Activated T-helper 17 cell treated with anti-CD3 and anti-CD28 coated beads, Interleukin-2, amount 50 U/mL, for 72 hours (primary cell): Measurements from ENCODE around the gene TEX14. TPM values are rescaled to one million over a fixed set of nuclear protein-coding genes. Genes with fewer than 3 reads are reported as not detected.
"Not testable (repeated sequence)": the region's sequence is repeated elsewhere in the genome, so short reads cannot be mapped to it uniquely, and the experiment has no call there.

Experiments
- ATAC-seq: fragments of 150-1000 bp; cut with Tn5 transposase; replicated peaks from 2 replicates; pipeline ENCODE4 v1.10.0; 2021; ENCODE audit warnings: mild to moderate bottlenecking, moderate library complexity
- H3K27ac Mint-ChIP-seq: one replicate; pipeline ENCODE4 v1.8.0; 2022; ENCODE audit warnings: mixed read lengths
- H3K27me3 Mint-ChIP-seq: one replicate; pipeline ENCODE4 v1.8.0; 2022; ENCODE audit warnings: mixed read lengths
- H3K36me3 Mint-ChIP-seq: one replicate; pipeline ENCODE4 v1.8.0; 2022; ENCODE audit warnings: low read depth, mild to moderate bottlenecking, mixed read lengths
- H3K4me1 Mint-ChIP-seq: one replicate; pipeline ENCODE4 v1.8.0; 2022; ENCODE audit warnings: mixed read lengths
- H3K4me3 Mint-ChIP-seq: one replicate; pipeline ENCODE4 v1.8.0; 2022; ENCODE audit warnings: mild to moderate bottlenecking, mixed read lengths
- H3K9me3 Mint-ChIP-seq: one replicate; pipeline ENCODE4 v1.8.0; 2022; ENCODE audit warnings: mixed read lengths
- total RNA-seq, 2 donors: library from RNA; stranded (reverse); gene quantifications; one replicate each; pipeline ENCODE4 v1.2.3, GENCODE V29; 2022

TEX14 gene
- total RNA-seq, 2 donors from 2014 or later, result 0.30 to 0.32 TPM

- no peak overlapping the region for H3K4me3 Mint-ChIP-seq
- H3K27me3 Mint-ChIP-seq, result no peaks in the 10 kb centered on the region
- no peak for ATAC-seq
- H3K27ac Mint-ChIP-seq, result no peak overlapping the region
- no peaks in the 10 kb centered on the region for H3K36me3 Mint-ChIP-seq
- H3K9me3 Mint-ChIP-seq, result no peaks in the 10 kb centered on the region
- H3K4me1 Mint-ChIP-seq, result no peaks in the 10 kb centered on the region
Observed at GRCh38 chr17:58583486-58583885, 108.4 kb downstream of the TEX14 start.

- not testable (repeated sequence) for H3K4me3 Mint-ChIP-seq, ATAC-seq, H3K9me3 Mint-ChIP-seq, H3K27ac Mint-ChIP-seq, H3K27me3 Mint-ChIP-seq, H3K4me1 Mint-ChIP-seq, H3K36me3 Mint-ChIP-seq
Observed at GRCh38 chr17:58582718-58583117, 109.1 kb downstream of the TEX14 start.

GRCh38 chr17:58580671-58581070 lies 111.2 kb downstream of the TEX14 start:
- Mint-ChIP-seq H3K27me3 (no peaks in the 10 kb centered on the region), H3K4me3 (no peak overlapping the region), H3K27ac (no peak overlapping the region), H3K36me3 (no peaks in the 10 kb centered on the region), H3K4me1 (no peaks in the 10 kb centered on the region), H3K9me3 (no peaks in the 10 kb centered on the region)
- ATAC-seq, result no peak

- Mint-ChIP-seq H3K36me3 (no peaks in the 10 kb centered on the region), H3K4me3 (no peak overlapping the region)
- peak; percentile 34 for ATAC-seq
Observed at GRCh38 chr17:58577696-58578095, 114.1 kb downstream of the TEX14 start.

GRCh38 chr17:58576679-58577367 lies 115.0 kb downstream of the TEX14 start:
- no peaks in the 10 kb centered on the region for H3K27me3 Mint-ChIP-seq
- no peak overlapping the region for H3K4me3 Mint-ChIP-seq
- no peaks in the 10 kb centered on the region for H3K9me3 Mint-ChIP-seq
- no peak overlapping the region for H3K27ac Mint-ChIP-seq
- H3K36me3 Mint-ChIP-seq, result no peaks in the 10 kb centered on the region
- no peak for ATAC-seq
- no peaks in the 10 kb centered on the region for H3K4me1 Mint-ChIP-seq

More at GRCh38 chr17:58577696-58578095, 114.1 kb downstream of the TEX14 start:
- no peak overlapping the region for H3K27ac Mint-ChIP-seq
- H3K4me1 Mint-ChIP-seq, result no peaks in the 10 kb centered on the region
- no peaks in the 10 kb centered on the region for H3K27me3 Mint-ChIP-seq
- H3K9me3 Mint-ChIP-seq, result no peaks in the 10 kb centered on the region

- no peak for ATAC-seq
- no peaks in the 10 kb centered on the region for H3K27me3 Mint-ChIP-seq
- H3K27ac Mint-ChIP-seq, result no peak overlapping the region
- no peaks in the 10 kb centered on the region for H3K9me3 Mint-ChIP-seq
- H3K4me3 Mint-ChIP-seq, result no peak overlapping the region
- no peaks in the 10 kb centered on the region for H3K36me3 Mint-ChIP-seq
- no peaks in the 10 kb centered on the region for H3K4me1 Mint-ChIP-seq
Observed at GRCh38 chr17:58575511-58575910, 116.3 kb downstream of the TEX14 start.

- Mint-ChIP-seq H3K4me3 (no peak overlapping the region), H3K36me3 (no peaks in the 10 kb centered on the region), H3K9me3 (no peaks in the 10 kb centered on the region), H3K4me1 (no peaks in the 10 kb centered on the region), H3K27ac (no peak overlapping the region), H3K27me3 (no peaks in the 10 kb centered on the region)
- no peak for ATAC-seq
Observed at GRCh38 chr17:58574025-58574424, 117.8 kb downstream of the TEX14 start.

- Mint-ChIP-seq H3K36me3 (no peaks in the 10 kb centered on the region), H3K9me3 (no peaks in the 10 kb centered on the region), H3K4me1 (no peaks in the 10 kb centered on the region), H3K27me3 (no peaks in the 10 kb centered on the region), H3K4me3 (no peak overlapping the region), H3K27ac (no peak overlapping the region)
- no peak for ATAC-seq
Observed at GRCh38 chr17:58572846-58573245, 119.0 kb downstream of the TEX14 start.

GRCh38 chr17:58570758-58571157 lies 121.1 kb downstream of the TEX14 start:
- no peak overlapping the region for H3K4me3 Mint-ChIP-seq
- no peaks in the 10 kb centered on the region for H3K4me1 Mint-ChIP-seq
- no peak for ATAC-seq
- no peaks in the 10 kb centered on the region for H3K9me3 Mint-ChIP-seq
- H3K36me3 Mint-ChIP-seq, result no peaks in the 10 kb centered on the region
- H3K27me3 Mint-ChIP-seq, result no peaks in the 10 kb centered on the region
- no peak overlapping the region for H3K27ac Mint-ChIP-seq

- no peaks in the 10 kb centered on the region for H3K9me3 Mint-ChIP-seq
- no peaks in the 10 kb centered on the region for H3K27me3 Mint-ChIP-seq
- H3K27ac Mint-ChIP-seq, result no peak overlapping the region
- no peaks in the 10 kb centered on the region for H3K36me3 Mint-ChIP-seq
- no peak for ATAC-seq
- H3K4me3 Mint-ChIP-seq, result no peak overlapping the region
- no peaks in the 10 kb centered on the region for H3K4me1 Mint-ChIP-seq
Observed at GRCh38 chr17:58569196-58569595, 122.6 kb downstream of the TEX14 start.

GRCh38 chr17:58568044-58568799 lies 123.6 kb downstream of the TEX14 start:
- H3K27me3 Mint-ChIP-seq, result no peaks in the 10 kb centered on the region

GRCh38 chr17:58565389-58566311 lies 126.2 kb downstream of the TEX14 start:
- no peaks in the 10 kb centered on the region for H3K9me3 Mint-ChIP-seq
- peaks cover 1% of the 10 kb centered on the region for H3K27me3 Mint-ChIP-seq
- H3K27ac Mint-ChIP-seq, result no peak overlapping the region
- no peak for ATAC-seq
- no peaks in the 10 kb centered on the region for H3K36me3 Mint-ChIP-seq
- no peaks in the 10 kb centered on the region for H3K4me1 Mint-ChIP-seq
- H3K4me3 Mint-ChIP-seq, result no peak overlapping the region

More at GRCh38 chr17:58568044-58568799, 123.6 kb downstream of the TEX14 start:
- Mint-ChIP-seq H3K36me3 (no peaks in the 10 kb centered on the region), H3K27ac (no peak overlapping the region), H3K4me3 (no peak overlapping the region), H3K4me1 (no peaks in the 10 kb centered on the region), H3K9me3 (no peaks in the 10 kb centered on the region)
- ATAC-seq, result no peak

GRCh38 chr17:58564971-58565370 lies 126.9 kb downstream of the TEX14 start:
- Mint-ChIP-seq H3K36me3 (no peaks in the 10 kb centered on the region), H3K9me3 (no peaks in the 10 kb centered on the region), H3K4me3 (no peak overlapping the region), H3K4me1 (no peaks in the 10 kb centered on the region), H3K27me3 (peaks cover 3% of the 10 kb centered on the region), H3K27ac (no peak overlapping the region)
- no peak for ATAC-seq

- peaks cover 3% of the 10 kb centered on the region for H3K27me3 Mint-ChIP-seq
- H3K27ac Mint-ChIP-seq, result no peak overlapping the region
- H3K4me3 Mint-ChIP-seq, result no peak overlapping the region
- no peaks in the 10 kb centered on the region for H3K36me3 Mint-ChIP-seq
- no peak for ATAC-seq
- H3K4me1 Mint-ChIP-seq, result no peaks in the 10 kb centered on the region
- H3K9me3 Mint-ChIP-seq, result no peaks in the 10 kb centered on the region
Observed at GRCh38 chr17:58564243-58564642, 127.6 kb downstream of the TEX14 start.
